CD4-positive, alpha-beta T cell treated with Interleukin-17A for 1 hour (primary cell): ENCODE results near the gene CCT6A.
"Not testable (repeated sequence)": the region's sequence is repeated elsewhere in the genome, so short reads cannot be mapped to it uniquely, and the experiment has no call there.

Experiments used
- DNase-seq: peaks from one replicate; pipeline ENCODE4 v3.0.0-alpha.2; 2020

Gene CCT6A

DNA sequence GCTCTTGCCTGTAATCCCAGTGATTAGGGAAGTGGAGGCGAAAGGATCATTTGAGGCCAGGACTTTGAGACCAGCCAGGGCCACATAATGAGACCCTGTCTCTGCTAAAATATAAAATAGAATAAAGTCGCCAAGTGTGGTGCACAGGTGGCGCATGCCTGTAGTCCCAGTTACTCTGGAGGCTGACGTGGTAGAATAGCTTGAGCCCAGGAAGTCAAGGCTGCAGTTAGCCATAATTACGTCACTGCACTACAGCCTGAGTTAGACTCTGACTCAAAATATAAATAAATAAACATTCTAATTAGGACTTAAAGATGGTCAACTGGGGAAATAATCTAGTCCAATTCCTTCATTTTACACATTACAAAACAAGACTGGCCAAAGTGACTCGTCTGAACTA is 53.9 kb downstream of the CCT6A start:
- DNase-seq: peak; percentile 59

DNA sequence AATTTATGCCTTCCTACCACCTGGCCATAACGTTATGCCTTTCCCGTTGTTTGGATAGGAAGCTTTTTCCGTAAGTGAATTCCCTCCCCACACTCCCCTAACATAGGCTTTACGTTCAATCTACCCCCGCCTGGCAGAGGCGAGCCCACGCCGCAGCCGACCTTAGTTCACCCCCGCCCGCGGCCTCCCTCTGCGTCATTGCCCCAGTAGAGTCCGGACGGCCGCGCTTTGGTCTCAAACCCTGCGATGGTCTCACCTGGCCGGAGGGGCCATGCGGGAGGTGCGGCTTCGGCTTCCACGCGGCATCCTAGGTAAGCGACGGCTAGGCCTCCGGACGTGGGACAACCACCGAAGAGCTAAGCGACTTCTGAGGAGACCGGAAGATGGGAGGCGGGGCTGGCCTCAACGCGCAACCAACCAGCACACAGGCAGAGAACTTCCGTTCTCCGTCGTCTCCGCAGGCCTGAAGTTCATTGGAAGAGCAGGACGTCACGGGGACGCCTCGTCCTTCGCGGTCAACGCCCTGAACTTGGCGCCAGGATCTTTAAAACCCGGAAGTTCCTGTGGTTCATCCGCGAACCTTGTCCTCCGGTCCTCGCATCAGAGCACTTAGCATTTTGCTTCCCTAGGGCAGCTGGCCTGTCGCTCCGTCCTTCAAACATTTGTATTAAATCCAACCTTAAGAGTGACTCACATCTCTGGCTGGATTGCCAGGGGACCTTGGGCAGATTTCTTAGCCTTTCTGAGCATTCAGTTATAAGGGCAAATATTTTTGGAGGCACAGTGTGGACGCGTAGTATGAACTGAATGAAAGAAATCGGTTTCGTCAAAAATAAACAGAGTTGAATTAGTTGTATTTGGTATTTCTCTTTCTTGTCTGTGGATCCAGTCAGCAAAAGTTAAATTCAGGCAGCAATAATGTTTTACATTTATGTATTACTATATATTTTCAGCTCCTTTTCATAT is 54.8 kb downstream of the CCT6A start, which contains the start of gene CHCHD2:
CHCHD2 (minus strand) TSS at position 369 of the 966 bp plus-strand sequence; CDS start at position 306, 63 bp downstream.
- peak; percentile 97 for DNase-seq

DNA sequence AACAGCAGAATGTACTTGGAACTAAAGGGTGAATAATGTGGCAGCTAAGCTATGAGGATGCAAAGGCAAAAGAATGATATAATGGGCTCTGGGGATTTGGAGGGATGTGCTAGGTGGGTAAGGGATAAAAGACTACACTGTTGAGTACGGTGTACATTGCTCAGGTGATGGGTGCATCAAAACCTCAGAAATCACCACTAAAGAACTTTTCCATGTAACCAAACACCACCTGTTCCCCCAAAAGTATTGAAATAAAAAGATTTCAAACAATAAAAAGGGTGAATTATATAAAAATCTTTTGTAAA is 56.3 kb downstream of the CCT6A start:
- no peak for DNase-seq

DNA sequence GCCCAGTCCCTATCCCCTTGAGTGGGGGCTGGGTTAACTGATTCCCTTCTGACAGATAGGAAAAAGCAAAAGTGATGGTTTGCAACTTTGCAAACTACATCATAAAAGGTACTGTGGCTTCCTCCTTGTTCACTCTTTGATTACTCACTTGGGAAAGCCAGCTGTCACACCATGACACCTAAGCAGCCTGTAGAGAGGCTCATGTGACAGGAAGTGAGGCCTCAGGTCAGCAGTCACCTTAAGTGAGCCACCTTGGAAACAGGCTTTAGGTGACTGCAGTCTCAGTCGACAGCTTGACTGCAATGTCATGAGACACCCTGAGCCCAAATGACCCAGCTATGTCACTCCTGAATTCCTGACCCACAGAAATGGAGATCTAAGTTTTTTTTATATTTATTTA is 59.0 kb downstream of the CCT6A start:
- no peak for DNase-seq

DNA sequence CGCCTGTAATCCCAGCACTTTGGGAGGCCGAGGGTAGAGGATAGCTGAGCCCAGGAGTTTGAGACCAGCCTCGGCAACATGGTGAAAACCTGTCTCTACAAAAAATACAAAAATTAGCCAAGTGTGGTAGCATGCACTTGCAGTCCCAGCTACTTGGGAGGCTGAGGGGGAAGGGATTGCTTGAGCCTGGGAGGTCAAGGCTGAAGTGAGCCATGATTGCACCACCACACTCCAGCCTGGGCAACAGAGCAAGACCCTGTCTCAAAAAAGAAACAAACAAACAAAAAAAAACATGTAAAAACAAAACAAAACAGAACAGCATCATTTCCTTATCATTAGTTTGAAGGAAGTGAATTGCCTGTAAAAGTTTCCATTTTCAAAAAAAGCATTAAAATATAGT is 60.7 kb downstream of the CCT6A start:
- not testable (repeated sequence) for DNase-seq
